Naive thymus-derived CD8-positive, alpha-beta T cell (primary cell): Measurements from ENCODE around the gene SCGB1C2. TPM values are rescaled to one million over a fixed set of nuclear protein-coding genes. Genes with fewer than 3 reads are reported as not detected.

ENCODE experiments used
- ATAC-seq, 2 donors: fragments of 150-1000 bp; cut with Tn5 transposase in 1 of 2; sonication (Bioruptor Pico), chemical (Tn5 transposase) in 1 of 2; 1 replicate in 1 of 2; 2 replicates in 1 of 2; pipeline ENCODE4 v1.10.0; 2021; ENCODE audit warnings: mild to moderate bottlenecking in 2 of 2, moderate library complexity in 2 of 2
- POLR2A ChIA-PET: fragments of 350-600 bp; sonication (Branson Sonifier 250); formaldehyde crosslinking; loops from one replicate; lab custom pipeline; 2021; ENCODE audit warnings: antibody characterized with exemption; lab: Charles Lee
- DNase-seq, 10 donors: peaks; one replicate each; pipeline versions ENCODE4 v3.0.0 to v3.0.0-alpha.2; 2020 to 2022
- H3K27ac Mint-ChIP-seq, 10 donors: one replicate each; pipeline ENCODE4 v1.8.0; 2020 to 2022; ENCODE audit warnings: mild to moderate bottlenecking in 10 of 10, mixed read lengths in 10 of 10, moderate library complexity in 4 of 10, inconsistent platforms in 1 of 10
- H3K27me3 Mint-ChIP-seq, 5 donors: one replicate each; pipeline ENCODE4 v1.8.0; 2021 to 2022; ENCODE audit warnings: mixed read lengths in 5 of 5
- H3K36me3 Mint-ChIP-seq, 3 donors: one replicate each; pipeline ENCODE4 v1.8.0; 2020 to 2022; ENCODE audit warnings: mixed read lengths in 3 of 3, mild to moderate bottlenecking in 2 of 3, inconsistent platforms in 1 of 3
- H3K4me1 Mint-ChIP-seq, 4 donors: one replicate each; pipeline ENCODE4 v1.8.0; 2021 to 2022; ENCODE audit warnings: mixed read lengths in 4 of 4
- H3K4me3 Mint-ChIP-seq, 10 donors: one replicate each; pipeline ENCODE4 v1.8.0; 2020 to 2022; ENCODE audit warnings: mild to moderate bottlenecking in 10 of 10, mixed read lengths in 10 of 10, moderate library complexity in 6 of 10, inconsistent platforms in 1 of 10
- H3K9me3 Mint-ChIP-seq, 9 donors: one replicate each; pipeline ENCODE4 v1.8.0; 2020 to 2022; ENCODE audit warnings: mixed read lengths in 9 of 9, mild to moderate bottlenecking in 3 of 9, inconsistent platforms in 1 of 9, moderate library complexity in 1 of 9
- polyA plus RNA-seq, 3 donors: library from polyadenylated mRNA; unstranded; fragments of 300-500 nt; fragmentation: Illumina TruSeq; gene quantifications; one replicate each; pipeline ENCODE4 v1.2.3, GENCODE V29; 2021
- total RNA-seq, 8 experiments: library from RNA in 2 of 8; stranded (reverse) in 2 of 8; gene quantifications; one replicate each; pipeline ENCODE4 v1.2.3 and lab custom pipeline; 2021 to 2026

The SCGB1C2 gene
- total and polyA plus RNA-seq, 5 experiments from 2014 or later, result not detected

- Mint-ChIP-seq H3K27me3 (peaks cover 0 to 5% (median 0%) of the 10 kb centered on the region in 5 donors), H3K9me3 (no peaks in the 10 kb centered on the region), H3K4me1 (no peaks in the 10 kb centered on the region), H3K36me3 (no peaks in the 10 kb centered on the region), H3K27ac (no peak overlapping the region), H3K4me3 (no peak overlapping the region)
- DNase-seq, result peak in 1 of 10 donors; percentile 46
- POLR2A ChIA-PET, result no interaction called here
- ATAC-seq, result no peak
Measured at GRCh38 chr17:152860-153420, 15.6 kb downstream of the SCGB1C2 start.

DNA sequence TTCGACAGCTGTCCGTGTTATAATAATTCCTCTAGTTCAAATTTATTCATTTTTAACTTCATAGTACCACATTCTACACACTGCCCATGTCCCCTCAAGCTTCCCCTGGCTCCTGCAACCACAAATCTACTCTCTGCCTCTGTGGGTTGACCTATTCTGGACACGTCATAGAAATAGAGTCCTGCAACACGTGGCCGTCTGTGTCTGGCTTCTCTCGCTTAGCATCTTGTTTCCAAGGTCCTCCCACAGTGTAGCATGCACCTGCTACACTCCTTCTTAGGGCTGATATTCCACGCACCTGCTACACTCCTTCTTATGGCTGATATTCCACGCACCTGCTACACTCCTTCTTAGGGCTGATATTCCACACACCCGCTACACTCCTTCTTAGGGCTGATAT lies 16.5 kb downstream of the SCGB1C2 start:
- DNase-seq (peak in 1 of 10 donors; percentile 55), ATAC-seq (no peak)
- Mint-ChIP-seq H3K27me3 (peaks cover 0 to 9% (median 0%) of the 10 kb centered on the region in 5 donors), H3K4me3 (no peak overlapping the region), H3K27ac (no peak overlapping the region), H3K9me3 (no peaks in the 10 kb centered on the region), H3K4me1 (no peaks in the 10 kb centered on the region), H3K36me3 (no peaks in the 10 kb centered on the region)
- POLR2A ChIA-PET, result no interaction called here

GRCh38 chr17:155576-155975 lies 18.2 kb downstream of the SCGB1C2 start:
- peak in 1 of 10 donors; percentile 27 for DNase-seq
- peak overlapping the region in 2 of 10 donors; percentile 7 to 17 for H3K27ac Mint-ChIP-seq
- H3K9me3 Mint-ChIP-seq, result no peaks in the 10 kb centered on the region
- no peaks in the 10 kb centered on the region for H3K4me1 Mint-ChIP-seq
- H3K4me3 Mint-ChIP-seq, result no peak overlapping the region
- no peak for ATAC-seq
- POLR2A ChIA-PET, result no interaction called here
- H3K27me3 Mint-ChIP-seq, result peaks cover 0 to 9% (median 0%) of the 10 kb centered on the region in 5 donors
- no peaks in the 10 kb centered on the region for H3K36me3 Mint-ChIP-seq

DNA sequence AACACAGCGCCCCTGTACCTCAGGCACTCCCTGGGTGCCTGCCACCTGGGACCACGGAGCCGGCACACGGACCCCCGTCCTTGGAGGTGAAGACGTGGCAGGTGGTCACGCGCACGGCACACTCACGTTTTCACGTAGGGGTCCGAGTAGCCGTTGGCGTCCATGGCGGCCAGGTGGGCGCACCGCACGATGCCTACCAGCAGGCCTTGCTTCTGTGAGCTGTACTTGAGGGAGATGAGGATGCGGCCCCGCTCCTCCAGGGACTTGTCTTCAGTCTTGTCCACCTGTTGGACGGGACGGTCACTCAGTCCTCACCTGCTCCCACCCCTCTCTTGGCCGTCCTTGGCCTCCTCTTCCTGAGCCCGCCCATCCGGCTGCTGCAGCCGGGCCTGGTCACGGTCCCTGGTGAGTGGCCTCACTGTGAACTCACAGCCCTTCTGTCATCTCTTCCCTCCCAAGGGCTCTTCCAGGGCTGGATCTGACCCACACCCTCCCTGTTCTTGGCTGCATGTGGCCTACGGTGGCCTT lies 18.8 kb downstream of the SCGB1C2 start:
- no peaks in the 10 kb centered on the region for H3K4me1 Mint-ChIP-seq
- ATAC-seq (no peak), DNase-seq (peak in 1 of 10 donors; percentile 60)
- POLR2A ChIA-PET, result no interaction called here
- H3K36me3 Mint-ChIP-seq, result no peaks in the 10 kb centered on the region
- H3K27ac Mint-ChIP-seq, result no peak overlapping the region
- H3K27me3 Mint-ChIP-seq, result peaks cover 0 to 9% (median 0%) of the 10 kb centered on the region in 5 donors
- H3K9me3 Mint-ChIP-seq, result no peaks in the 10 kb centered on the region
- no peak overlapping the region for H3K4me3 Mint-ChIP-seq

DNA sequence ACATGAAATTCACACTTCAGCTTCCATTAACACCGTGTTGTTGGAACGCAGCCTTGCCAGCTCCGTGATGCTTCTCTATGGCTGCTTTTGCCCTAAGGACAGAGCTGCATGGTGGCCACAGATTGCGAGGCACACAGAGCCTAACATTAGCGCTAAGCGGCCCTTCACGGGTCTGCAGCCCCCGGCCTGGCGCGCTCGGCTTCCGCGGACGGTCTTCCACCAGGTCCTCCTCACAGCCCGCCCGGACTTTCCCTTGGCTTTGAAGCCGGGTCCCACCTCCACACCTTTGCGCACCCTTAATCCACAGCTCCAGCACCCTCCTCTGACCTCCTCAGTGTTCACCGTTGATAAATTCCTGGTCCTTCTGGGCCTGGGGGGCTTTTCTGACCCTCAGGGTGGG lies 19.6 kb downstream of the SCGB1C2 start:
- Mint-ChIP-seq H3K36me3 (no peaks in the 10 kb centered on the region), H3K4me3 (no peak overlapping the region), H3K27me3 (peaks cover 0 to 6% (median 0%) of the 10 kb centered on the region in 5 donors), H3K4me1 (no peaks in the 10 kb centered on the region), H3K9me3 (no peaks in the 10 kb centered on the region), H3K27ac (peak overlapping the region in 1 of 10 donors; percentile 53)
- no peak for ATAC-seq
- DNase-seq, result peak in 1 of 10 donors; percentile 30
- POLR2A ChIA-PET, result no interaction called here

DNA sequence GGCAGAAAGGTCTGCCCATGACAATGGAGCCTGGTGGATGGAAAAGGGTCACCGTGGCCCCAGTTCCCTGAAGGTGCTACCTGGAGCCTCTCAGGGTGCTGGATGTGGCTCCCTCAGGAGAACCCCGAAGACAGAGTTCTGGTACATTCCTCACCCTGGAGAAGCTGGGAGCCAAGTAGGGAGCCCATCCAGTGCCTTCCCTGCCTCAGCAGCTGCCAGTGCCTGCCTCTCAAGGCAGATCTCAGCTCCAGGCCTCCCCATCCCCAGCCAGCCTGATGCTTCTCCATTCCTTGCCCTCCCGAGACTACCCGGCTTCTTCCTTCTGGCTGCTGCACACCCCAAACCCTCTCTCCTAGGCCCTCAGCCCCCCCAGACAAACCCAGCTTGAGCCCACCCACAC lies 20.5 kb downstream of the SCGB1C2 start:
- POLR2A ChIA-PET, result no interaction called here
- DNase-seq, result peak in 1 of 10 donors; percentile 9
- Mint-ChIP-seq H3K27me3 (peaks cover 0 to 4% (median 0%) of the 10 kb centered on the region in 5 donors), H3K36me3 (no peaks in the 10 kb centered on the region), H3K4me1 (peaks cover 0 to 2% (median 0%) of the 10 kb centered on the region in 4 donors), H3K27ac (peak overlapping the region in 1 of 10 donors; percentile 66), H3K9me3 (no peaks in the 10 kb centered on the region), H3K4me3 (no peak overlapping the region)
- ATAC-seq, result no peak

GRCh38 chr17:158379-158778 lies 21.0 kb downstream of the SCGB1C2 start:
- no peaks in the 10 kb centered on the region for H3K9me3 Mint-ChIP-seq

GRCh38 chr17:159609-160008 lies 22.2 kb downstream of the SCGB1C2 start:
- no peaks in the 10 kb centered on the region for H3K9me3 Mint-ChIP-seq

More at GRCh38 chr17:158379-158778, 21.0 kb downstream of the SCGB1C2 start:
- peaks cover 0 to 2% (median 0%) of the 10 kb centered on the region in 4 donors for H3K4me1 Mint-ChIP-seq
- H3K27ac Mint-ChIP-seq, result no peak overlapping the region
- ATAC-seq (no peak), DNase-seq (peak in 1 of 10 donors; percentile 21)
- H3K27me3 Mint-ChIP-seq, result peaks cover 0 to 4% (median 0%) of the 10 kb centered on the region in 5 donors
- H3K4me3 Mint-ChIP-seq, result no peak overlapping the region
- no peaks in the 10 kb centered on the region for H3K36me3 Mint-ChIP-seq
- POLR2A ChIA-PET, result no interaction called here

DNA sequence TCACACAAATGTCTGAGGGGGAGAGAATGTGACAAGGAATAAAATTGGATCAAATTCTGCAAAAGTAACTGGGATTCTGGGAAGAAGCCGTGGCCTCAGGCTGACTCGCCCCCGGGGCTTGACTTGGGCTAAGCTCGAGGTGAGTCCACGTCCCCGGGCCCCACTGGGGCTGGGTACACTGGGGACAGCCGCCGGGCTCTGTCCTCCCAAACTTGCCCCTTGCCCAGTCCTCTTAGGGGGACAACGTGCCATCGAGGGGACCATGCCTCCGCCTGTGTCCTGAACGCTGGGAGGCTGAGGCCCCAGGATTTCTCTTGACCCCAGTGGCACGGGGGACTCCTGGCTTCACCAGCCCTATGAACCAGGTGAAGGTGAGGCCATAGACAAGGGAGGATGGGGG lies 23.0 kb downstream of the SCGB1C2 start:
- Mint-ChIP-seq H3K27ac (no peak overlapping the region), H3K4me1 (peaks cover 0 to 2% (median 1%) of the 10 kb centered on the region in 4 donors), H3K9me3 (no peaks in the 10 kb centered on the region), H3K4me3 (no peak overlapping the region), H3K27me3 (peaks cover 0 to 5% (median 0%) of the 10 kb centered on the region in 5 donors), H3K36me3 (no peaks in the 10 kb centered on the region)
- DNase-seq (no peak), ATAC-seq (no peak)
- POLR2A ChIA-PET, result no interaction called here

More at GRCh38 chr17:159609-160008, 22.2 kb downstream of the SCGB1C2 start:
- H3K4me1 Mint-ChIP-seq, result peaks cover 0 to 2% (median 1%) of the 10 kb centered on the region in 4 donors
- peak in 1 of 10 donors; percentile 53 for DNase-seq
- peaks cover 0 to 5% (median 0%) of the 10 kb centered on the region in 5 donors for H3K27me3 Mint-ChIP-seq
- no peak overlapping the region for H3K27ac Mint-ChIP-seq
- no peaks in the 10 kb centered on the region for H3K36me3 Mint-ChIP-seq
- H3K4me3 Mint-ChIP-seq, result no peak overlapping the region
- no peak for ATAC-seq
- POLR2A ChIA-PET, result no interaction called here

- peaks cover 0 to 5% (median 0%) of the 10 kb centered on the region in 5 donors for H3K27me3 Mint-ChIP-seq
- POLR2A ChIA-PET, result no interaction called here
- no peaks in the 10 kb centered on the region for H3K36me3 Mint-ChIP-seq
- no peak overlapping the region for H3K4me3 Mint-ChIP-seq
- peaks cover 0 to 2% (median 1%) of the 10 kb centered on the region in 4 donors for H3K4me1 Mint-ChIP-seq
- DNase-seq (no peak), ATAC-seq (no peak)
- no peaks in the 10 kb centered on the region for H3K9me3 Mint-ChIP-seq
- H3K27ac Mint-ChIP-seq, result peak overlapping the region in 1 of 10 donors; percentile 37
Measured at GRCh38 chr17:161481-161880, 24.1 kb downstream of the SCGB1C2 start.

GRCh38 chr17:162689-163088 lies 25.3 kb downstream of the SCGB1C2 start:
- DNase-seq (peak in 1 of 10 donors; percentile 10), ATAC-seq (no peak)
- POLR2A ChIA-PET, result no interaction called here
- no peak overlapping the region for H3K27ac Mint-ChIP-seq
- H3K9me3 Mint-ChIP-seq, result no peaks in the 10 kb centered on the region
- H3K4me1 Mint-ChIP-seq, result peaks cover 0 to 2% (median 1%) of the 10 kb centered on the region in 4 donors
- H3K27me3 Mint-ChIP-seq, result peaks cover 0 to 5% (median 0%) of the 10 kb centered on the region in 5 donors
- no peak overlapping the region for H3K4me3 Mint-ChIP-seq
- no peaks in the 10 kb centered on the region for H3K36me3 Mint-ChIP-seq

GRCh38 chr17:163514-164098 lies 26.2 kb downstream of the SCGB1C2 start:
- no peak for ATAC-seq
- POLR2A ChIA-PET, result no interaction called here
- DNase-seq, result no peak
- Mint-ChIP-seq H3K27ac (no peak overlapping the region), H3K9me3 (no peaks in the 10 kb centered on the region), H3K4me1 (peaks cover 0 to 2% (median 1%) of the 10 kb centered on the region in 4 donors), H3K27me3 (peaks cover 0 to 1% (median 0%) of the 10 kb centered on the region in 5 donors), H3K4me3 (no peak overlapping the region), H3K36me3 (no peaks in the 10 kb centered on the region)
